HG03571 (cell line): ENCODE measurements around the gene TMPRSS5.
"Not testable (repeated sequence)": the region's sequence is repeated elsewhere in the genome, so short reads cannot be mapped to it uniquely, and the experiment has no call there.

ENCODE experiments used
- ATAC-seq: cut with Tn5 transposase; IDR thresholded peaks from one replicate; pipeline ENCODE4 v1.9.1; 2021; ENCODE audit not compliant: unreplicated experiment

Gene TMPRSS5

DNA sequence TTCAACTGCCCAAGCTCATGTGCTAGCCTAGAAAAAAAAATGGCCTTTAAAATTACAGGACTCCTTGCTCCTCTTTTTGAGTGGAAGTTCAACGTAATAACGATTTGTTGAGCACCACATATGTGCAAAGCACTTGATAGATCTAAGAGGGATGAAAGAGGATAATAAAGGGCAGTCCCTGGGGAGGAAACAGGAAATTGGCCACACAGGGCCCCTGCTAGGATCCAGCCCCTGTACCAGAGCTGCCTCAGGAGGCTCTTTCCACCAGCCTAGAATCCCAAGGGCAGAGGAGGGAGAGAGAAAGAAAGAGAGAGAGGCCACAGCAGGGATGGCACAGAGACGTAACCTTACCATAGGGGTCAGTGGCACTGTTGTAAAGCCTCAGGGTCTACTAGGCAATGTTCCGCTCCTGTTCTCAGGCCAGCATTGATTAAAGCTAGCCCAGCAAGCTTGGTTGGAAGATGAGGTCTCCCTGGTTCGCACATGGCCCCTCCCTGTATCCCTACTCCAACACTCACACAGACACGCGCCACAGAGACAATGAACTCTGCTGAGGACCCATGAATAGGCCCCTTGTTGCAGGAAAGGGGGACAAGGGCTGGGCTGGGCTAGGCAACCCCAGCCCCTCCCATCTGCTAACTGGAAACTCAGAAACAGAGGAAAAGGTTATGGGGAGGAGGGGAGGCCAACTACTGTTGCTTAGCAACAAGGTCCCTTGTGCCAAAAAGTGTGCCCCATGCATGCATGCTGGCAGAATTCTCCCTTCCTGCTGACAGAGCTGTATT, at the start of gene TMPRSS5:
Gene TMPRSS5, minus strand, starts transcription at position 438 of the 785 bp plus-strand sequence. Its CDS starts 84 bp downstream, at position 354.
- no peak for ATAC-seq

DNA sequence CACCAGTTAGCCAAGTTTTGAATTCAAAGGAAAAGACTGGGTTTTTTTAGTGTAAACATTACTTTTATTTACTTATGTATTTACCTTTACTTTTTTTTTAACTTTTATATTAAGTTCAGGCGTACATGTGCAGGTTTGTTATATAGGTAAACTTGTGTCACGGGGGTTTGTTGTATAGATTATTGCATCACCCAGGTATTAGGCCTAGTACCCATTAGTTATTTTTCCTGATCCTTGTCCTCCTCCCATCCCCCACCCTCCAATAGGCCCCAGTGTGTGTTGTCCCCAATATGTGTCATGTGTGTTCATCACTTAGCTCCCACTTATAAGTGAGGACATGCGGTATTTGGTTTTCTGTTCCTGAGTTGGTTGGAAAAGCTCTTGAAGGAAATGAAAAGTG, 46.8 kb upstream of the TMPRSS5 start:
- no peak for ATAC-seq

DNA sequence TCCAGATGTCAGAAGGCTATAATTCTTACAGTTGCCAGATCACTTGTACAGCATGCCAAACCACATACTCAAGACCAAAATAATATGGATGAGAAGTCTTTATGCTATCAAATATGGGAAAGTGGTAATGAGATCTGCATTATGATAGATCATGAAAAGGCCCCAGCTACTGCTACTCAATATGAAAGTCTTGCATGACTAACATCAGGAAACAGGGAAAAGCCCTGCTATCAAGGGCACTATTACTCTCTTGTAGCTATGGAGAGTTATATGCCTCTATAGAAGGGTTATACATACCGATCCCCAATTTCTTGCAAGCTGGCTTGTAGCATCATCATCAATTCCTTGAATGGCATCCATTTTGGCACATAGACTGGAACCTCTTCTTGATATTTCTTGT, 30.2 kb upstream of the TMPRSS5 start:
- no peak for ATAC-seq

DNA sequence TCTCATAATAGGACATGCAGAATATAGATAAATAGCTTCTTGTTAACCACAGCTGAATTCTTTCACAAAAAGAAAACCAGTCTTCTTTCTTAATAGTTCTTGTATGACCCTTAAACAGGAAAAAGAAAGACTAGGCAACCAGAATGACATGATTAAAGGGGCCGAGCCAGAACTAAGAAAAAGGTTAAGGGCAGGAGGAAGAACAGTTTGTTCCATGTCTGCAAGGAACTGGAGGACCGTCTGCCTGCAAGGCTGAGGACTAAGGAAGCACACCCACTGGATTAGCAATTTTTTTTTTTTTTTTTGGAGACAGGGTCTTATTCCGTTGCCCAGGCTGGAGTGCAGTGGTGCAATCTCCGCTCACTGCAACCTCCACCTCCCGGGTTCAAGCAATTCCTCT, 26.0 kb upstream of the TMPRSS5 start:
- no peak for ATAC-seq

DNA sequence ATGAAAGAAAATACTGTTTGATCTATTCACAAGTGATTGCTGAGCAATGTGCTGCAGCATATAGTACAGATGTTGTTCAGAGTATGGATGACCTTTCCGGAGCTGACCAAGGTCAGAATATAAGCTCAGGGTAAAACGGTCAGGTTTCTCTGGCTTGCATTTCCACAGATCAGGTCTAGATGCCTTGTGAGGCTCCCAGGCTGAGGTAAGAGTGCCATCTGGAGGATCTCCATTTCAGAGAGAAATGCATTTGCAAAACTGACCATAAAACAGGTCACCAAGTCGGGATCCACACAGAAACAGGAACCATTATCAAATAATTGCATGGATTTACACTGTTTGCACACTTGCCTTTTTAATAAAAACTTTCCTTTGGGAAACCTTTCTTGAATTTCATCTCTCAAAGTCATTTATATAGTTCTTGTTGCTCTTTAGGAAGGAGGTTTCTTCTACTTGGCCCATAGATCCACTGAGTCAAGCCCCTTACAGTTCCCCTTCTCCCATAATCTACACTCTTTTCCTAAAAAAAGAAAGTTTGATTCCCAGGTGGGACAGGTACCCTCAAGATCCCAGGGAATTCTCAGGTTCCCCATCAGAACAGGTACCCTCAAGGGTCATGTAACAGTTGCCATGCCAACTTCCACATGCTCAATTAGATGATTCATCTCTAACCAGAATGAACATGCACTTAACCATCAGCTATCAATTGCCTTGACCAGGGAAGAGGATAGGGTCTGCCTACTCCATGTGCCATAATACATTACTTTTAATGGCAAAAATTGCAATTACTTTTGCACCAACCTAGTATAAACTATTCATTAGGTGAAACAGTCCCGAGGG, 25.0 kb upstream of the TMPRSS5 start:
- ATAC-seq: no peak

GRCh38 chr11:113729456-113729855, 23.3 kb upstream of the TMPRSS5 start:
- no peak for ATAC-seq

- no peak for ATAC-seq
These were observed 22.7 kb upstream of the TMPRSS5 start for GRCh38 chr11:113728814-113729213.

DNA sequence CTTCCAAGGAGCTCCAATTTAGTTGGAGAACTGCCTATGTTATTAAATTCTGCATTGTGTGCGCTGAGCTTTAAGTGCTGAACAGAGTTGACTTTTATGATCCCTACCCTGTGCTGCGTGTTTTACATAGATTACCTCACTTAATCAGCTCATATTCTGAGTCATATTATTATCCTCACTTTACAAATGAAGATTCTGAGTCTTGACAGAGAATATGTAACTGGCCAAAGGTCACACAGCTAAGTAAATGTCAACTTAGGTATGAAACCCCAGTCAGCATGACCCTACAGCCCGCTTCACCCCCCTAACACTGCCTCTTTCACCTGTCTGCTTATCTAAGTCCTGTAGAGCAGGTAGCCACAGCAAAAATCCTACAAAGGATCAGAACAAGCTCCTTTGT, 19.8 kb upstream of the TMPRSS5 start:
- no peak for ATAC-seq

DNA sequence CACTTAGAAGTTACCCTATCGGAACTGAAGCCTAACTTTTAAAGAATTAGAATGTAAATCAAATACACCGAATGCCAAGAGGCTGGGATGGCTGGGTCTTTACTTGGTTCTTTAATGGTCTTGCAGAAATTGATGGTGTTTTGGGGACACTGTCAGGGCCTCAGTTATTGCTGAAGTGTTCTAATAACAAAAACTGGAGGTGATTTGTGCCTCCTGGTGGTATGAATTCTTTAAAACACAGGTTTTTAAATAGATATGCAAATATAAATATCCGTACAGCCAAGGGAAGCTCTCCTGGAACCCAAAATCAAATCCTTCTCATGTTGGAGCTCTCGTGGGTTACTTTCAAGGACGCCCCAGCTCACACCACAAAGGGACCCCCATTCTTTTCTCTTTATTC, 19.3 kb upstream of the TMPRSS5 start:
- no peak for ATAC-seq

DNA sequence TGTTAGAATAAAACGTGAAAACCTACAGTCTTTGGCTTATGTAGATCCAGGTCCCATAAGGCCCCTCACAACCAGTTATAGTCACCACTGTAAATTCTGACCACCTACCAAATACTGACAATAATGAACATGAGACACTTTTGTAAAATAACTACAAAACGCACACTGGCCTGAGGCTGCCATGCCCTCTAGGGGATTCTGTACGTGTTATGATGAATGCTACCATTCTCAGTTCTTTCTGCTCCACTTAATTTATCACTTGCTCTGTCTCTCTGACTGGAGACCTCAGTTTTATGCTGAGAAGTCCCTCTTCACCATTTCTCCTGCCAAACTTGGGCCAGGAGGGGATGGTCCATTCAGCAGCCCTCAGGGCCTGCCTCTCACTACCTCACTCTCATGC, 18.7 kb upstream of the TMPRSS5 start:
- ATAC-seq: no peak

- no peak for ATAC-seq
These were observed 17.7 kb upstream of the TMPRSS5 start for GRCh38 chr11:113723787-113724186.

DNA sequence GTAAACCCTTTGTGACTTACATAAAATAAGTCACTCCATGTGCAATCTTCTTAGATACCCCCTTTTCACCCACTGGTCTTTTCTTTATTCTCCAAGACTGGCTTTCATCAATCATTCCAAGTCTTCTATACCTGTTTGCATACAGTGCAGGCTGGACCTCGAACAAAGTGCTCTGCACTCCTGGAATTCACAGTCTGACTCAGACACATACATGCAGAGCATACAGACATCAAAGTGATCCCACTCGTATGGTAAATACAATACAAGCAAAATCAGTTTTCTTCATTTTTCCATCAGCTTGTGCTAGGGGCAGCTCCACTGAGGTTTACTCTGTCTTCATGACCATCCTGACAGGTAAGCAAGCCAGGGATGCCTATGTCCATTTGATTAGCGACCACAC, 16.8 kb upstream of the TMPRSS5 start:
- ATAC-seq: no peak

GRCh38 chr11:113722221-113722620, 16.1 kb upstream of the TMPRSS5 start:
- ATAC-seq: no peak

DNA sequence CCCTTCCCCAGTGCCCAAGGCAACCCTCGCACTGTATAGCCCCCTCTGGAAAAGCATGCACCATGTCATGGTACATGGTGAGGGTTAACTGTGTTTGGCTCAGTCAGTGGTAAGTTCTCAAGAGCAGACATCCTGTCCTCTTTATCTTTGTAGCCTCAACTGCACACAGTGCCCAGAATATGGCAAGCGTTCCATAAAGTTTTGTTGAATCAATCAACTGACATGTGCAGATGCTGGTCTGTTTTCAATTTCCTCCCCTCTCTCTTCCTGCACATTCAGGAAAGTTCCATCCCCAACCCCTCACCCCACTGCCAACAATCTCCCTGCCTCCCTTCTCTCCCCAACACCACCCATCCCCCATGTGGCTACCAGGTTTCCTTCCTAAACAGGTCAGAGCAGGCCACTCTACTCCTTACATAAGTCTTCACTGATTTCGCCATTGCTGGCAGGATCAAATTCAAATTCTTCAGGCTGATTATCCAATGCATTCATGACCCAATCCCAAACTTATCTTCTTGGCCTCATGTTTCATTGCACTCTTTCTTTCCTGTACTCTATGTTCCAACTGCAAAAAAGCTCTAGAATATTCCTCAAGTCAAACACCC, 15.5 kb upstream of the TMPRSS5 start:
- ATAC-seq: no peak

DNA sequence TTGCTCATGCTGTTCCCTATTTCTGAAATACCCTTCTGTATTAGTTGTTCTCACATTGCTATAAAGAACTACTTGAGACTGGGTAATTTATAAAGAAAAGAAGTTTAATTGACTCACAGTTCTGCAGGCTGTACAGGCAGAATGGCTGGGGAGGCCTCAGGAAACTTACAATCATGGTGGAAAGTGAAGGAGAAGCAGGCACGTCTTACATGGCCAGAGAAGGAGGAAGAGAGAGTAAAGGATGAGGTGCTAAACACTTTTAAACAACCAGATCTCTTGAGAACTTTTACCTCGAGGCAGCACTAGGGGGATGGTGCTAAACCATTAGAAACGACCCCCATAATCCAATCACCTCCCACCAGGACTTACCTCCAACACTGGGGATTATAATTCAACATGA, 14.4 kb upstream of the TMPRSS5 start:
- not testable (repeated sequence) for ATAC-seq

GRCh38 chr11:113715882-113716625, 9.9 kb upstream of the TMPRSS5 start:
- no peak for ATAC-seq

DNA sequence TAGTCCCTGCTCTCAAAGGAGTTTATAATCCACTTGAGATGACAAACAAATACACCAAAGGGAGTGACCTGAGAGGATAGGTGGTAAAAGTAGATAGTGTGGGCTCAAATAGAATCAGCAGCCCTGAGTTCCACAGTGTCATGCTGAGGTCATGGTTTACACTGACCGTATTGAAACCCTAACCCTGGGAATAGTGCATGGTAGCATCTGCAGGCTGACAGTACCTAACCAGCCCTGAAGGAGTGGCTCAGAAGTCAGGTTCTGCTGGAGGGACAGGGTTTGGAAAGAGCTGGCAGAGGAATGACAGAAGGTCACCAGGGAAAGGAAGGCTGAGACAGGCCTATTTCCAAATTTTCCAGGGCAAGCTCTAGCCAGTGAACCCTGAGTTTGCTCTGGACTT, 9.2 kb upstream of the TMPRSS5 start:
- ATAC-seq: no peak

GRCh38 chr11:113710989-113711388, 4.9 kb upstream of the TMPRSS5 start:
- no peak for ATAC-seq

- not testable (repeated sequence) for ATAC-seq
These were observed 2.6 kb downstream of the TMPRSS5 start for GRCh38 chr11:113703551-113703950.

- ATAC-seq: no peak
These were observed 4.6 kb downstream of the TMPRSS5 start for GRCh38 chr11:113701491-113701890.

DNA sequence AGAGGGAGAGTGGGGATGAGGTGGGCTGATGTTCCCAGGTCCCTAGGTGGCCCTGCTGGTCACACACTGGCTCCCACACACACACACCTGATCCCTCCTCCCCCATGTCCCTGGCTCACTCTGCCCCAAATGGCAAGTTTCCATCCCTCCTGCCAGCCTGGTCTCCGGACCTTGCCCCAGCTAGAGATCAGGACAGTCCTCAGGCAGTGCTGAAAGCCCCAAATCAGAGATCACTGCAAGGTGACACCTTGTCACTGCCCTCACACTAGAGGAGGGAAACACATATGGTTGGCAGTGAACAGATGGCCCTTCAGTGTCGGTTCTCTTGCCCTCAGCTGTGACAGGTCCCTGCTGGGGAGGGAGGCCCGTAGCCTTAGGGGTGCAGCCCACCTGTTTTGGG, 7.6 kb downstream of the TMPRSS5 start:
- no peak for ATAC-seq
